H1 (cell line): Measurements from ENCODE around the gene SDHAF4.

ENCODE experiments used
- CTCF ChIP-seq, 3 experiments: IDR thresholded peaks; 1 replicate in 2 of 3; 2 replicates in 1 of 3; pipeline versions ENCODE4 v1.5.1 to v1.6.1; 2011; ENCODE audit warnings: low read length in 3 of 3, mild to moderate bottlenecking in 3 of 3, inconsistent platforms in 2 of 3, low read depth in 1 of 3, moderate library complexity in 1 of 3; ENCODE audit not compliant: insufficient read depth in 1 of 3; ENCODE audit errors: control extremely low read depth in 1 of 3
- EZH2 ChIP-seq: fragments of 200-600 bp; sonication (generic); IDR thresholded peaks from 2 replicates; pipeline ENCODE4 v1.7.1; 2012; ENCODE audit warnings: low read depth, mild to moderate bottlenecking, moderate library complexity, low read length, inconsistent platforms; ENCODE audit not compliant: severe bottlenecking
- POLR2A ChIP-seq, 2 experiments: IDR thresholded peaks; 1 replicate in 1 of 2; 2 replicates in 1 of 2; pipeline ENCODE4 v1.6.1; 2011; ENCODE audit warnings: low read depth in 2 of 2, low read length in 2 of 2, mild to moderate bottlenecking in 2 of 2; ENCODE audit errors: control extremely low read depth in 1 of 2
- SAP30 ChIP-seq: fragments of 300-600 bp; sonication (generic); IDR thresholded peaks from 2 replicates; pipeline ENCODE4 v1.7.1; 2012; ENCODE audit warnings: low read length, moderate library complexity, mild to moderate bottlenecking, inconsistent platforms; ENCODE audit not compliant: insufficient read depth, insufficient replicate concordance
- SIX5 ChIP-seq: IDR thresholded peaks from 2 replicates; pipeline ENCODE4 v1.6.1; 2011; ENCODE audit warnings: mild to moderate bottlenecking, low read depth, low read length
- SRF ChIP-seq: IDR thresholded peaks from 2 replicates; pipeline ENCODE4 v1.6.1; 2011; ENCODE audit warnings: mild to moderate bottlenecking, low read depth, low read length, moderate library complexity
- TAF1 ChIP-seq: IDR thresholded peaks from 2 replicates; pipeline ENCODE4 v1.6.1; 2011; ENCODE audit warnings: mild to moderate bottlenecking, low read depth, low read length
- YY1 ChIP-seq: IDR thresholded peaks from 2 replicates; pipeline ENCODE4 v1.6.1; 2011; ENCODE audit warnings: low read depth, mild to moderate bottlenecking, low read length

GRCh38 chr6:70520575-70520974, 46.2 kb upstream of the SDHAF4 start:
- TF ChIP-seq SRF (no peak), EZH2 (no peak), SAP30 (no peak), YY1 (no peak), SIX5 (no peak), CTCF (IDR thresholded peaks at IDR 0.05; ENCODE audit: control extremely low read depth in 1 of 3, insufficient read depth in 1 of 3, low read depth in 1 of 3, low read length in 3 of 3) (peak in 2 of 3 experiments; percentile 17 to 23; a peak in 2 of 4 replicates), POLR2A (IDR thresholded peaks at IDR 0.05; ENCODE audit: control extremely low read depth in 1 of 2, low read depth in 2 of 2, low read length in 2 of 2) (no peak), TAF1 (no peak)
